GM21717 (cell line): ENCODE measurements around the gene PLXDC2.
"Not testable (repeated sequence)": the region's sequence is repeated elsewhere in the genome, so short reads cannot be mapped to it uniquely, and the experiment has no call there.

Source experiments
- ATAC-seq: cut with Tn5 transposase; IDR thresholded peaks from one replicate; pipeline ENCODE4 v1.9.1; 2021; ENCODE audit warnings: mild to moderate bottlenecking, moderate library complexity; ENCODE audit not compliant: unreplicated experiment

The PLXDC2 gene

GRCh38 chr10:20166096-20166675 is 350.0 kb downstream of the PLXDC2 start:
- no peak for ATAC-seq

GRCh38 chr10:20170661-20171060 is 354.4 kb downstream of the PLXDC2 start:
- ATAC-seq, result no peak

GRCh38 chr10:20173046-20173445 is 356.8 kb downstream of the PLXDC2 start:
- ATAC-seq, result no peak

GRCh38 chr10:20175719-20176118 is 359.5 kb downstream of the PLXDC2 start:
- ATAC-seq, result no peak

GRCh38 chr10:20180766-20181165 is 364.5 kb downstream of the PLXDC2 start:
- ATAC-seq, result no peak

GRCh38 chr10:20181434-20181833 is 365.2 kb downstream of the PLXDC2 start:
- ATAC-seq, result no peak

- ATAC-seq, result no peak
These were observed 368.9 kb downstream of the PLXDC2 start for GRCh38 chr10:20185116-20185515.

- ATAC-seq, result not testable (repeated sequence)
These were observed 375.2 kb downstream of the PLXDC2 start for GRCh38 chr10:20191392-20191791.

GRCh38 chr10:20195076-20195475 is 378.8 kb downstream of the PLXDC2 start:
- no peak for ATAC-seq

GRCh38 chr10:20200758-20201157 is 384.5 kb downstream of the PLXDC2 start:
- no peak for ATAC-seq

GRCh38 chr10:20202337-20202736 is 386.1 kb downstream of the PLXDC2 start:
- ATAC-seq, result no peak

GRCh38 chr10:20207653-20208052 is 391.4 kb downstream of the PLXDC2 start:
- ATAC-seq, result no peak

GRCh38 chr10:20209098-20209497 is 392.9 kb downstream of the PLXDC2 start:
- not testable (repeated sequence) for ATAC-seq

- no peak for ATAC-seq
These were observed 399.4 kb downstream of the PLXDC2 start for GRCh38 chr10:20215547-20216152.

GRCh38 chr10:20221356-20221755 is 405.1 kb downstream of the PLXDC2 start:
- no peak for ATAC-seq

- ATAC-seq, result no peak
These were observed 412.5 kb downstream of the PLXDC2 start for GRCh38 chr10:20228729-20229128.

- no peak for ATAC-seq
These were observed 416.0 kb downstream of the PLXDC2 start for GRCh38 chr10:20232079-20232705.

GRCh38 chr10:20233423-20233822 is 417.2 kb downstream of the PLXDC2 start:
- no peak for ATAC-seq

GRCh38 chr10:20234579-20234978 is 418.3 kb downstream of the PLXDC2 start:
- no peak for ATAC-seq

GRCh38 chr10:20237091-20237570 is 420.9 kb downstream of the PLXDC2 start:
- ATAC-seq, result no peak

GRCh38 chr10:20237586-20237985 is 421.4 kb downstream of the PLXDC2 start:
- no peak for ATAC-seq

GRCh38 chr10:20240643-20241042 is 424.4 kb downstream of the PLXDC2 start:
- no peak for ATAC-seq
